GM12878 (cell line): ENCODE data around the gene PRRC2C.

ENCODE experiments used
- CBX5 ChIP-seq: sonication (generic); IDR thresholded peaks from 2 replicates; pipeline ENCODE4 v1.6.1; 2016; ENCODE audit warnings: low read depth, moderate library complexity, mild to moderate bottlenecking, inconsistent platforms
- CREB1 ChIP-seq: IDR thresholded peaks from 2 replicates; pipeline ENCODE4 v1.6.1; 2012; ENCODE audit warnings: low read depth, mild to moderate bottlenecking, inconsistent platforms
- FOS ChIP-seq: IDR thresholded peaks from 3 replicates; pipeline ENCODE4 v1.6.1; 2011; ENCODE audit warnings: borderline replicate concordance; ENCODE audit not compliant: insufficient read length; ENCODE audit errors: extremely low read depth
- HDGF ChIP-seq: fragments of 450-650 bp; IDR thresholded peaks from 2 replicates; pipeline ENCODE4 v1.6.1; 2016; ENCODE audit warnings: antibody characterized with exemption
- MTA3 ChIP-seq: IDR thresholded peaks from 2 replicates; pipeline ENCODE4 v1.6.1; 2012; ENCODE audit warnings: low read length, inconsistent platforms, borderline replicate concordance
- NRF1 ChIP-seq: conservative IDR thresholded peaks from 2 replicates; pipeline ENCODE4 v1.6.1; 2011; ENCODE audit warnings: mild to moderate bottlenecking, low read depth, low read length, improper control_type of control experiment
- PML ChIP-seq: IDR thresholded peaks from 2 replicates; pipeline ENCODE4 v1.6.1; 2012; ENCODE audit warnings: low read length, inconsistent platforms
- POLR2AphosphoS5 ChIP-seq: IDR thresholded peaks from 2 replicates; pipeline ENCODE4 v1.6.1; 2011; ENCODE audit warnings: mild to moderate bottlenecking, low read length, inconsistent platforms
- RFX5 ChIP-seq: IDR thresholded peaks from 2 replicates; pipeline ENCODE4 v1.6.1; 2011; ENCODE audit warnings: low read depth, low read length, improper control_type of control experiment
- ZNF384 ChIP-seq: IDR thresholded peaks from 2 replicates; pipeline ENCODE4 v1.6.1; 2012; ENCODE audit warnings: low read depth, mild to moderate bottlenecking, low read length, improper control_type of control experiment, borderline replicate concordance
- TF ChIP-seq, protein P1 (sequence below), 3 experiments: IDR thresholded peaks in 2 of 3; conservative IDR thresholded peaks in 1 of 3; 2 replicates each; pipeline ENCODE4 v1.5.1; 2011; ENCODE audit warnings: low read depth in 3 of 3, low read length in 3 of 3, mild to moderate bottlenecking in 3 of 3, control low read depth in 2 of 3, moderate library complexity in 2 of 3, inconsistent platforms in 1 of 3, mixed read lengths in 1 of 3; ENCODE audit not compliant: control insufficient read depth in 2 of 3, insufficient read depth in 1 of 3; ENCODE audit errors: extremely low read depth in 1 of 3

DNA sequence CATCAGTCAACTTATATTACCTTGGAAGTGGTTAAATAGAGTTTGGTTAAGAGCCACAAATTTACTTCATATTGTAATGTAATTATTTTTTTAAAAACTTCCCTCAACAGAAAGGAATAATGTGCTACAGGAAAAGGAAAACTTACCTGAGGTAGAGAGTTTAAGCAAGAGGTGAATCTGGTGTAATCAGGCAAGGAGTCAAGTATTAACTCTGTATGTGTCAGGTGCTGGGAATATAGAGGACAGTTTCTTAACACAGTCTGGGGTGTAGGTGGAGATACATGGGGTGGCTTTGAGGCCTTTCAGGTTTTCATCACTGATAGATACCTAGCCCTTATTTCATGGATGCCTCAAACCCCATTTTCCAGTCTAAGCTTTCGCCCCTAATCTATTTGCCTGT is 110.8 kb downstream of the PRRC2C start:
- no peak for TF ChIP-seq NRF1
- no peak for TF ChIP-seq RFX5
- no peak for TF ChIP-seq CBX5
- TF ChIP-seq PML, result no peak
- TF ChIP-seq, protein P1, sequence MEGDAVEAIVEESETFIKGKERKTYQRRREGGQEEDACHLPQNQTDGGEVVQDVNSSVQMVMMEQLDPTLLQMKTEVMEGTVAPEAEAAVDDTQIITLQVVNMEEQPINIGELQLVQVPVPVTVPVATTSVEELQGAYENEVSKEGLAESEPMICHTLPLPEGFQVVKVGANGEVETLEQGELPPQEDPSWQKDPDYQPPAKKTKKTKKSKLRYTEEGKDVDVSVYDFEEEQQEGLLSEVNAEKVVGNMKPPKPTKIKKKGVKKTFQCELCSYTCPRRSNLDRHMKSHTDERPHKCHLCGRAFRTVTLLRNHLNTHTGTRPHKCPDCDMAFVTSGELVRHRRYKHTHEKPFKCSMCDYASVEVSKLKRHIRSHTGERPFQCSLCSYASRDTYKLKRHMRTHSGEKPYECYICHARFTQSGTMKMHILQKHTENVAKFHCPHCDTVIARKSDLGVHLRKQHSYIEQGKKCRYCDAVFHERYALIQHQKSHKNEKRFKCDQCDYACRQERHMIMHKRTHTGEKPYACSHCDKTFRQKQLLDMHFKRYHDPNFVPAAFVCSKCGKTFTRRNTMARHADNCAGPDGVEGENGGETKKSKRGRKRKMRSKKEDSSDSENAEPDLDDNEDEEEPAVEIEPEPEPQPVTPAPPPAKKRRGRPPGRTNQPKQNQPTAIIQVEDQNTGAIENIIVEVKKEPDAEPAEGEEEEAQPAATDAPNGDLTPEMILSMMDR (IDR thresholded peaks at IDR 0.05 in 2 of 3, conservative IDR thresholded peaks at IDR 0.05 in 1 of 3; ENCODE audit: control insufficient read depth in 2 of 3, extremely low read depth in 1 of 3, insufficient read depth in 1 of 3, low read depth in 3 of 3, low read length in 3 of 3), result no peak
- no peak for TF ChIP-seq MTA3
- TF ChIP-seq HDGF, result no peak
- no peak for TF ChIP-seq FOS
- no peak for TF ChIP-seq POLR2AphosphoS5
- no peak for TF ChIP-seq ZNF384
- no peak for TF ChIP-seq CREB1
